ENCODE measurements around the gene TRIM46. TPM values are rescaled to one million over a fixed set of nuclear protein-coding genes. Genes with fewer than 3 reads are reported as not detected.
A peak's percentile ranks its signal among the peaks of the same experiment; 100 is the strongest.

The TRIM46 gene
- total and polyA plus RNA-seq, 2 of the 13 experiments (the other 11 are each of a cell fraction or from before 2014, with no cell fraction given): 0.04 to 0.09 TPM

DNA sequence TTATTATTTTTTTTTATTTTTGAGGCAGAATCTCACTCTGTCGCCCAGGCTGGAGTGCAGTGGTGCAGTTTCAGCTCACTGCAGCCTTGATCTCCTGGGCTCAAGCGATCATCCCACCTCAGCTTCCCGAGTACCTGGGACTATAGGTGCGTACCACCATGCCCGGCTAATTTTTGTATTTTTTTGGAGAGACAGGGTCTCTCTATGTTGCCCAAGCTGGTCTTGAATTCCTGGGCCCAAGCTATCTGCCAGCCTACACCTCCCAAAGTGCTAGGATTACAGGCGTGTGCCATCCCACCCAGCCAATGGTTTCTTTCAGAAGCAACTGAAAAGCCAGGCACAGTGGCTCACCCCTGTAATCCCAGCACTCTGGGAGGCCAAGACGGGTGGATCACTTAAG is 2.8 kb upstream of the TRIM46 start:
- no peak overlapping the region for H3K4me3 ChIP-seq (replicated peaks in 1 of 3; ENCODE audit: insufficient read depth in 1 of 3, low read depth in 2 of 3, low read length in 3 of 3)
- FAIRE-seq (no peak), DNase-seq (ENCODE audit: low spot score) (no peak), ATAC-seq (no peak)
- POLR2A ChIA-PET: interaction anchor here (5.9 kb wide), 1 partner anchor 44 kb away, joined by 56 read pairs; the partner anchor contains the start of gene EFNA1
- no peak overlapping the region for H3K27ac ChIP-seq (ENCODE audit: extremely low read length, insufficient read depth, low read length)
- no peaks in the 10 kb centered on the region for H4K20me1 ChIP-seq (ENCODE audit: insufficient read depth, low read length)
- no peak overlapping the region for H3K9ac ChIP-seq (ENCODE audit: insufficient read depth, low read depth, low read length)
- intact Hi-C loops (cut with micrococcal nuclease; ENCODE audit: unreplicated experiment): no loop called here
- 95% methylated on average over 7 of the region's 7 CpGs for WGBS (ENCODE audit: low lambda C conversion rate)
- in situ Hi-C loops (cut with HindIII; ENCODE audit: extremely low pct_ligation_motif_present, low pct_unique_long_range_greater_than_20kb): no loop called here
- H3K36me3 ChIP-seq (replicated peaks in 1 of 2; ENCODE audit: control insufficient read depth in 1 of 2, insufficient read depth in 2 of 2, low read length in 2 of 2): peaks cover 0 to 12% of the 10 kb centered on the region in 2 experiments; a peak in 2 of 5 replicates
- no peaks in the 10 kb centered on the region for H3K9me3 ChIP-seq (ENCODE audit: low read length)
- H3K4me1 ChIP-seq (ENCODE audit: insufficient read depth, low read length): peaks cover 40% of the 10 kb centered on the region
- no peak overlapping the region for H2AFZ ChIP-seq (ENCODE audit: low read length)
- BruUV-seq (replicated peaks): no TSS peak
- CTCF ChIA-PET (ENCODE audit: low intra/inter-chr PET ratio, low total read pairs): no interaction called here
- 0 out of 5 replicates have a peak, but pooled peaks cover 0 to 4% of the 10 kb centered on the region in 2 experiments for H3K27me3 ChIP-seq (ENCODE audit: control insufficient read depth in 1 of 2, insufficient read depth in 2 of 2, low read length in 2 of 2)
- H3K79me2 ChIP-seq (ENCODE audit: insufficient read depth, low read length): peaks cover 10% of the 10 kb centered on the region
- TF ChIP-seq NRL (CRISPR knock-in tag; IDR thresholded peaks at IDR 0.05; ENCODE audit: borderline replicate concordance): no peak
- no peak for TF ChIP-seq CENPX (CRISPR knock-in tag; IDR thresholded peaks at IDR 0.05)
- no peak for TF ChIP-seq TFDP2 (CRISPR knock-in tag; IDR thresholded peaks at IDR 0.05)
- H3K4me2 ChIP-seq (ENCODE audit: low read depth, low read length): no peak overlapping the region

DNA sequence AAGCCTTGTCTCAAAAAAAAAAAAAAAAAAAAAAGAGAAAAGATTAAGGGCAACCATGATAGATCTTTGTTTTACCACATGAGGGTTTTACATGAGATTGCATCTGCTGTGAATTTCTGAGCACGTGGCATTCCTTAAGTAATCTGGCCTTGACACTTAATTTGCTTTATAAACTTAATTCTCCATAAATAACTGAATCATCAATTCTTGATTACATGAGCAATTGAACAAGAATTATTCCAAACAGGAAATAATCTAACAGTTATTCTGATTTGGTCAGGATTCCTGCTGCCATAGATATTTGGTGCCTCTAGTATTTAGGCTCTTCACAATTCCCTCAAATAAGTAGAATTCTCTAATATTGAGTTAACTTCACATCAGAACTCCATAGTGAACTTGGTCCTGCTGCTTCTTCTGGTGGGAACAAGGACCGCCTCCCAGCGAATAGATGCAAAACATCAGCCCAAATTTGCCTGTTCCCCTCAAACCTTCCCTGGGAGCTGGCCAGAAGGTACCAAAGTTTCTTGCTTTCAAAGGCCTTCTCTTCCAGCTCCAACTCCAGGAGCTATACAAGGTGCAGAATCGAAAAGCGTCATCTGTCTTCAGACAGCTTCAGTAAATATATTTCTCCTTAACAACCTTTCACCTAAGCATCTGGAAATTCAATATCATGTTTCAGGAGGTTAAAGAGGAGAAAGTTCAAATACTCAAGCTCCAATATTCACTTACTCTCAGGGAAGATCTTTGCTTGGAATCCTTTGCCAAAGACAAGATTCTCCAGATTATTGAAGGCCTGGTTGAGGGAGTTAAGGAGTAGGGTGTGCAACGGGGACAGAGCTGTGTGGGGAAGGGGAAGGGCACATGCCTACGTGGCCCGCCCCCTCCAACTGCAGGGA is 1.6 kb upstream of the TRIM46 start:
- Histone ChIP-seq H2AFZ (ENCODE audit: low read length) (no peak overlapping the region), H3K36me3 (replicated peaks in 1 of 2; ENCODE audit: control insufficient read depth in 1 of 2, insufficient read depth in 2 of 2, low read length in 2 of 2) (peaks cover 0 to 12% of the 10 kb centered on the region in 2 experiments; a peak in 2 of 5 replicates), H3K4me1 (ENCODE audit: insufficient read depth, low read length) (peaks cover 42% of the 10 kb centered on the region), H3K4me2 (ENCODE audit: low read depth, low read length) (peak overlapping the region; percentile 83), H3K4me3 (replicated peaks in 1 of 3; ENCODE audit: insufficient read depth in 1 of 3, low read depth in 2 of 3, low read length in 3 of 3) (peak overlapping the region; percentile 71 to 92 (median 79)), H3K79me2 (ENCODE audit: insufficient read depth, low read length) (peaks cover 10% of the 10 kb centered on the region), H3K9me3 (ENCODE audit: low read length) (no peaks in the 10 kb centered on the region), H3K9ac (ENCODE audit: insufficient read depth, low read depth, low read length) (peak overlapping the region; percentile 80), H3K27ac (ENCODE audit: extremely low read length, insufficient read depth, low read length) (peak overlapping the region; percentile 73), H3K27me3 (ENCODE audit: control insufficient read depth in 1 of 2, insufficient read depth in 2 of 2, low read length in 2 of 2) (no peaks in the 10 kb centered on the region), H4K20me1 (ENCODE audit: insufficient read depth, low read length) (no peaks in the 10 kb centered on the region)
- in situ Hi-C loops (cut with HindIII; ENCODE audit: extremely low pct_ligation_motif_present, low pct_unique_long_range_greater_than_20kb): no loop called here
- WGBS (ENCODE audit: low lambda C conversion rate): 44% methylated on average over 8 of the region's 8 CpGs
- no peak for DNase-seq (ENCODE audit: low spot score)
- ChIA-PET POLR2A (interaction anchor here (1.0 to 2.2 kb wide), 11 partner anchors 21 to 217 kb away, joined by 3 to 30 read pairs (median 7); partner anchors contain the start of genes DPM3 and SLC50A1), CTCF (ENCODE audit: low intra/inter-chr PET ratio, low total read pairs) (interaction anchor here (1.2 kb wide), 2 partner anchors 35 to 86 kb away, joined by 3 read pairs; no protein-coding TSS in a partner anchor)
- BruUV-seq (replicated peaks): no TSS peak
- TF ChIP-seq MAFF (IDR thresholded peaks at IDR 0.05; ENCODE audit: low read depth, low read length): peak; percentile 51; the same call in 1 of the 2 replicates
- no peak for TF ChIP-seq NFKB2 (CRISPR knock-in tag; IDR thresholded peaks at IDR 0.05; ENCODE audit: borderline replicate concordance)
- TF ChIP-seq MAFK (conservative IDR thresholded peaks at IDR 0.05 in 1 of 2, IDR thresholded peaks at IDR 0.05 in 1 of 2; ENCODE audit: low read length in 2 of 2): peak; percentile 32 to 61; a peak in 3 of 4 replicates
- TF ChIP-seq MTF2 (CRISPR knock-in tag; IDR thresholded peaks at IDR 0.05; ENCODE audit: borderline replicate concordance): 0 out of 2 replicates have a peak, but pooled peaks have one; percentile 12
- no peak for TF ChIP-seq ATF2 (CRISPR knock-in tag; IDR thresholded peaks at IDR 0.05)
- 0 out of 2 replicates have a peak, but pooled peaks have one; percentile 30 for TF ChIP-seq IRX3 (CRISPR knock-in tag; IDR thresholded peaks at IDR 0.05; ENCODE audit: borderline replicate concordance, low read depth)
- no peak for FAIRE-seq
- no peak for ATAC-seq
- intact Hi-C loops (cut with micrococcal nuclease; ENCODE audit: unreplicated experiment): no loop called here
